ENCODE results near the gene PEMT.

The PEMT gene

DNA sequence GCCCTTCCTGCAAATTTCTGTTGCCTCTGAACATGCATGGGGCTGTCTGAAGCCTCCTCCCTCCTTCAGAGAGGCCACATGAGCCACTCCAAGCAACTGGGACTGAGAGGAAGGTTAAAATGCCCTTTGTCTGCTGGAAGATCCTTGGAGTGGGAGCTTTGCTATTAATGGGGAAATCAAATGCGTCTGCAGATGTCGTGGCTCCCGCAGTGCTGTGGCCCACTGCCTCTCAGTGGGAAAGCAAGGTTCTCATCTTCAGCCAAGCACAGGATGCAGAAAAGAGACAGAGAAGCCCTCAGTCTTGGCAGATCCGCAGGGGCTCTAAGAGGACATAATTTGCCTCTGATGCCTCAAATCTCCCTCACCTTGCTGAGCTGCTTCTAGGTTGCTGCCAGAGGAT lies 34.8 kb downstream of the PEMT start:
- in situ Hi-C loops (cut with MboI; ENCODE audit: low pct_unique_long_range_greater_than_20kb, low sequenced_read_pairs, unreplicated experiment): no loop called here

DNA sequence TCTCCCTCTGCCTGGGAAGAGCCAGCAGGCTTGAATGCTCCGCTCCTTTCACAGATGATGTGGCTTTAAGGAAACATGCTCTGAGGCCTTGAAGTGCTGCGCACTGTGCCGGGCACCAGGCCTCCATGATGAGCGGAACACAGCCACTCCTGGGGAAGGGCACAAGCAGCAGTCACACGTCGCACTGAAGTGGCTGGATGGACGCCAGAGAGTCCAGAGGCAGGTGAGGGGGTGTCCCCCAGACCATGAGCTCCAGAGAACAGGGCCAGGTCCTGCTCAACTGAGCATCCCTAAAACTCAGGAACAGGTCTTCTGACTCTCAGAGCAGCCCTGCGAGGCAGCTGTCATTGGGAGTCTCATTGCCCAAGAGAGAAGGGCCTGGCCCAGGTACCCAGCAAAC lies 35.6 kb downstream of the PEMT start:
- TF ChIP-seq, protein P1, sequence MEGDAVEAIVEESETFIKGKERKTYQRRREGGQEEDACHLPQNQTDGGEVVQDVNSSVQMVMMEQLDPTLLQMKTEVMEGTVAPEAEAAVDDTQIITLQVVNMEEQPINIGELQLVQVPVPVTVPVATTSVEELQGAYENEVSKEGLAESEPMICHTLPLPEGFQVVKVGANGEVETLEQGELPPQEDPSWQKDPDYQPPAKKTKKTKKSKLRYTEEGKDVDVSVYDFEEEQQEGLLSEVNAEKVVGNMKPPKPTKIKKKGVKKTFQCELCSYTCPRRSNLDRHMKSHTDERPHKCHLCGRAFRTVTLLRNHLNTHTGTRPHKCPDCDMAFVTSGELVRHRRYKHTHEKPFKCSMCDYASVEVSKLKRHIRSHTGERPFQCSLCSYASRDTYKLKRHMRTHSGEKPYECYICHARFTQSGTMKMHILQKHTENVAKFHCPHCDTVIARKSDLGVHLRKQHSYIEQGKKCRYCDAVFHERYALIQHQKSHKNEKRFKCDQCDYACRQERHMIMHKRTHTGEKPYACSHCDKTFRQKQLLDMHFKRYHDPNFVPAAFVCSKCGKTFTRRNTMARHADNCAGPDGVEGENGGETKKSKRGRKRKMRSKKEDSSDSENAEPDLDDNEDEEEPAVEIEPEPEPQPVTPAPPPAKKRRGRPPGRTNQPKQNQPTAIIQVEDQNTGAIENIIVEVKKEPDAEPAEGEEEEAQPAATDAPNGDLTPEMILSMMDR (IDR thresholded peaks at IDR 0.05; ENCODE audit: extremely low read depth, insufficient read depth, missing control alignments): no peak
- DNase-seq (ENCODE audit: low spot score): no peak
- in situ Hi-C loops (cut with MboI; ENCODE audit: low pct_unique_long_range_greater_than_20kb, low sequenced_read_pairs, unreplicated experiment): no loop called here

More for the DNA sequence above, 34.8 kb downstream of the PEMT start:
- no peak for DNase-seq (ENCODE audit: low spot score)
- TF ChIP-seq, protein P1 (IDR thresholded peaks at IDR 0.05; ENCODE audit: extremely low read depth, insufficient read depth, missing control alignments): no peak

DNA sequence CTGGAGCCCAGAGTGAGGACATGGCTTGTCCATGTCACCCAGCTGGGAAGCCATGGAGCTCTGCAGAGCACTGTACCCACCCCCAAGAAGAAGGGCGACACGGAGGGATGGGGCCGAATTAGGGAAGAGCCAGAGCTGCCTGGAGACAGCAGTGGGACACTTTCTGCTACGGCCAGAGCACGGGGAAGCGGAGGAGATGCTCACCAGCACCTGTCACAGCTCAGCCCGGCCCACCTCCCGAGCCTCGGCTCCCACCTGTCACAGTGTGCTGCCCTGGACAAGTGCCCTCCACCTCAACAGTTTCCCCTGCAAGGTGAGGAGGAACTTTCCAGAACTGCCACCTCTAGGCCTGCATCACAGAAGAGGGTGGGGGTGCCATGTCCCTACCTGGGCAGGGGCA lies 36.4 kb downstream of the PEMT start:
- DNase-seq (ENCODE audit: low spot score): no peak
- TF ChIP-seq, protein P1 (IDR thresholded peaks at IDR 0.05; ENCODE audit: extremely low read depth, insufficient read depth, missing control alignments): no peak
- in situ Hi-C loops (cut with MboI; ENCODE audit: low pct_unique_long_range_greater_than_20kb, low sequenced_read_pairs, unreplicated experiment): no loop called here

DNA sequence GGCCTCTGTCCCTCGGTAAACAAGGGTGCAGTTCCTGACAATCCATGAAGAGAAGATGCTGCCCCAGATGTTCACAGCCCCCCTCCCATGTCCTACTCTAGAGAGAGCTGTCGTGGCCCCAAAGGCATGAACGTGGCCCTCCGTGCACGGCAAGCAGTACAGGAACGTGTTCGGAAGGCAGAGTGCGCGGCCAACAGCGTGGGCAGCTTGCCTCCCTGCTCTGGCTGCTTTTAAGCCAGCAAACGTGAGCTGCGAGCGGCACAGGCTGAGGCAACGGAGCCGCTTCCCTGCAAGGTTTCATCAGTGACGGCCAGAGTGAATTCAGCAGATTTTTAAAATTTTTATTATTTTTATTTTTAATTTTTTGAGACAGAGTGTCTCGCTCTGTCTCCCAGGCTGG lies 37.2 kb downstream of the PEMT start:
- no peak for DNase-seq (ENCODE audit: low spot score)
- TF ChIP-seq, protein P1 (IDR thresholded peaks at IDR 0.05; ENCODE audit: extremely low read depth, insufficient read depth, missing control alignments): no peak
- in situ Hi-C loops (cut with MboI; ENCODE audit: low pct_unique_long_range_greater_than_20kb, low sequenced_read_pairs, unreplicated experiment): no loop called here

DNA sequence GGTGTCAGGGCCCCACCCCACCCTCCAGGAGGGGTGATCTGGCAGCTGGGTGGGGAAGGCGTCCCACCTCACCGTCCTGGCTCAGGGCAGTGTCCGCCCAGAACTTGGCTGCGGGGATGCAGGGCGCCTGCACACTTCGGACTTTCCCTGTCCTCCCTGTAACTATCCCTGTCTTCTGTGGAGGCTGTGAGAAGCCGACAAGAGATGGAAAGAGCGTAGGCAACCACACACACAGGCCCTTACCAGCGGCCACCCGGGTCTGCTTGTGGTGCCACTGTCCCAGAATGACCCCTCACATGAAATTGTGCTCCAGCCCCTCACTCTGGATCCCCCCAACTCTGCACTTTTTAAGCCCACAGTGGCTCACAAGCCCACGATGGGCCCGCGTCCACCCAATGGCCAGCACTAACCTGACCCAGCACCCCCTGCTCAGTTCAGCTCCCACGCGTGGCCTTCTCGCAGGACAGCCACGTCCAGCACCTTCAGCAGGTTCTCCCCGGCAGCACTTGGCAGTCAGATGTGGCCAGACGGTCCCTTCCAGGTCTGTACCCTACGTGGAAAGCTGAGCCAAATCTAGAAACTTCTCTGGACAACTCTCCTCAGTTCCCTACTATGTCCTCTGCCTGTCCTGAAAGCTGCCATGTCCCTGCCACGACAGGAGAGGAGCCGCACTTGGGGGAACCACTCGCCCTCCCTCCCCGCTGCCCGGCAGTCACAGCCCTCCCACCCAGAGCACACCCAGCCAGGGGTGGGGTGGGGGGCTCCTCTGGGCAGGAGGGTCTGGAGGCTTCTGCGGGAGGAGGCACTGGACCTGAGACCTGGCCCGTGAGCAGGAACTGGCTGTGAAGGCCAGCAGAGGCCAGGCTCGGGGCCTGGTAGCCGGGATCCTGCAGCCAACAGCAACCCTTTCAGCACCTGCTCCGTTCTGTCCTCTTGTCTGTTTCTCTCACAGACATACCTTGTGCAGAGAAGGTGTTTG lies 38.0 kb downstream of the PEMT start:
- TF ChIP-seq, protein P1 (IDR thresholded peaks at IDR 0.05; ENCODE audit: extremely low read depth, insufficient read depth, missing control alignments): no peak
- in situ Hi-C loops (cut with MboI; ENCODE audit: low pct_unique_long_range_greater_than_20kb, low sequenced_read_pairs, unreplicated experiment): no loop called here
- DNase-seq (ENCODE audit: low spot score): no peak

DNA sequence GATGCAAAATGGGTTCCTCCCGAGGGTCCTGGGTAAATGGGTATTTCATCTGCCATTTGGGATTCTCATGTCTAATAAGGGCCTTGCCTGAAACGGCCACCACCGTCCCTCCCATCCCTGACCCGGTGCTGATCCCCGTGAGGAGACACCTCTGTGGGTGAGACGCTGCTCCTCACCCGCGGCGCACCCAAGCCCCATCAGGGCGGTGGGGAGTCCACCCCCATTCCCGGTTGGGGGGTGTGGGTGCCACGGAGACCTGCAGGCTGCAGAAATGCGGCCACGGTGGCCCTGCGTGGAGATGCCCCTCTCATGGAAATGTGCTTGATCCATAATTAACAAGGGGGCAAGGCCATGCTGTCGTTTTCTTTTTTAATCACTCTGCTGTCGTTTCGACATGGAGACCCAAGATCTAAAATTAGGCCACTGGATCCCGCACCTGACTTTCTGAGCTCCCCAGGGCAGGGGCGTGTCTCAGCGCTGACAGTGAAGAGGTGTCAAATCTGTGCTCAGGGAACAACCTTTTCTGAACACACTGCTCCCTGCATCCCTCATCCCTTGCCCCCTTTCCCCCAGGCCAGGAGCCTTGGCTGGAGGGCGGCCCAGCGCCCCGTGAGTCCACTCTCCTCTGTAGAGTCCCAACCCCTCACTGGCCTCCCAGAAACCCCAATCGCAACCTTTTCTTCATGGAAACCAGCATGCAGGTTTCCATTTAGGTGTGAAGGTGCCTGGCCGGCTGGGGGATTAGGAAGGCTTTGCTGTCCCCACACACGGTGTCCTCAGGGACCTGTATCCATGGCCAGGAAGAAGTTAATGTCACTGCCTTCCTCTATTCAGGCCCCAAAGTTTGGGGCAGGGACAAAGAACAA lies 38.9 kb downstream of the PEMT start:
- DNase-seq (ENCODE audit: low spot score): no peak
- TF ChIP-seq, protein P1 (IDR thresholded peaks at IDR 0.05; ENCODE audit: extremely low read depth, insufficient read depth, missing control alignments): no peak
- in situ Hi-C loops (cut with MboI; ENCODE audit: low pct_unique_long_range_greater_than_20kb, low sequenced_read_pairs, unreplicated experiment): no loop called here
